B cell (primary cell): ENCODE measurements around the gene PCTP. TPM values are rescaled to one million over a fixed set of nuclear protein-coding genes. Genes with fewer than 3 reads are reported as not detected.

Experiments
- ATAC-seq: fragments of 200-7000 bp; cut with Tn5 transposase; one replicate; pipeline ENCODE4 v1.10.0; 2021; ENCODE audit warnings: low read depth, mild to moderate bottlenecking, moderate number of reproducible peaks, moderate library complexity
- CTCF ChIA-PET: fragments of 350-600 bp; sonication (Branson Sonifier 250); formaldehyde crosslinking; loops from one replicate; lab custom pipeline; 2021; ENCODE audit warnings: antibody characterized with exemption, inconsistent platforms; lab: Charles Lee
- POLR2A ChIA-PET: fragments of 350-600 bp; sonication (Branson Sonifier 250); formaldehyde crosslinking; loops from one replicate; lab custom pipeline; 2021; ENCODE audit warnings: antibody characterized with exemption; lab: Charles Lee
- DNase-seq: peaks from one replicate; pipeline ENCODE4 v3.0.0; 2013
- H2AFZ ChIP-seq: 2 replicates; pipeline ENCODE4 v1.6.1; 2012; ENCODE audit warnings: mild to moderate bottlenecking, low read depth, low read length; ENCODE audit not compliant: insufficient read depth, poor library complexity, severe bottlenecking
- H3K27ac ChIP-seq, 2 donors: 1 replicate in 1 of 2; 2 replicates in 1 of 2; pipeline ENCODE4 v1.5.1; 2012 to 2013; ENCODE audit warnings: low read length in 2 of 2, mild to moderate bottlenecking in 2 of 2, moderate library complexity in 1 of 2
- H3K27me3 ChIP-seq, 4 experiments: fragments of 200-600 bp in 1 of 4; sonication (generic) in 1 of 4; replicated peaks in 1 of 4; 1 replicate in 2 of 4; 2 replicates in 2 of 4; pipeline versions ENCODE4 v1.6.1 to v1.7.0; 2013 to 2016; ENCODE audit warnings: low read length in 3 of 4, mild to moderate bottlenecking in 2 of 4, mixed read lengths in 1 of 4, moderate library complexity in 1 of 4; ENCODE audit not compliant: insufficient read depth in 4 of 4, control insufficient read depth in 3 of 4; ENCODE audit errors: control extremely low read depth in 1 of 4
- H3K36me3 ChIP-seq, 2 experiments: replicated peaks in 1 of 2; 1 replicate in 1 of 2; 2 replicates in 1 of 2; pipeline versions ENCODE4 v1.6.1 to v1.7.1; 2013; ENCODE audit warnings: low read length in 1 of 2; ENCODE audit not compliant: insufficient read depth in 2 of 2, control insufficient read depth in 1 of 2; ENCODE audit errors: control extremely low read depth in 1 of 2, extremely low read depth in 1 of 2
- H3K4me1 ChIP-seq, 2 donors: fragments of 200-600 bp in 1 of 2; sonication (generic) in 1 of 2; 1 replicate in 1 of 2; 2 replicates in 1 of 2; pipeline versions ENCODE4 v1.5.1 to v1.6.1; 2013 to 2017; ENCODE audit warnings: low read length in 2 of 2; ENCODE audit not compliant: control insufficient read depth in 2 of 2, insufficient read depth in 2 of 2
- H3K4me2 ChIP-seq: replicated peaks from 2 replicates; pipeline ENCODE3; 2012; ENCODE audit warnings: mild to moderate bottlenecking, low read depth, low read length; ENCODE audit not compliant: poor library complexity, severe bottlenecking
- H3K4me3 ChIP-seq, 5 experiments: fragments of 200-600 bp in 1 of 5; sonication (generic) in 1 of 5; 1 replicate in 3 of 5; 2 replicates in 2 of 5; pipeline versions ENCODE4 v1.5.1 to v1.7.0; 2011 to 2016; ENCODE audit warnings: low read length in 4 of 5, mild to moderate bottlenecking in 4 of 5, low read depth in 2 of 5, control low read depth in 1 of 5, moderate library complexity in 1 of 5; ENCODE audit not compliant: insufficient read depth in 1 of 5; ENCODE audit errors: control extremely low read depth in 1 of 5, extremely low read depth in 1 of 5
- H3K79me2 ChIP-seq: fragments of 200-600 bp; sonication (generic); one replicate; pipeline ENCODE4 v1.6.0; 2016; ENCODE audit warnings: low read length; ENCODE audit not compliant: control insufficient read depth, insufficient read depth
- H3K9ac ChIP-seq: fragments of 200-600 bp; sonication (generic); 2 replicates; pipeline ENCODE4 v1.6.1; 2017; ENCODE audit warnings: mild to moderate bottlenecking, low read length, moderate library complexity
- H3K9me3 ChIP-seq, 3 donors: one replicate each; pipeline versions ENCODE4 v1.6.1 to v1.7.1; 2013; ENCODE audit warnings: low read length in 2 of 3; ENCODE audit not compliant: control insufficient read depth in 2 of 3, insufficient read depth in 1 of 3; ENCODE audit errors: control extremely low read depth in 1 of 3
- H4K20me1 ChIP-seq: 2 replicates; pipeline ENCODE4 v1.6.0; 2012; ENCODE audit warnings: mild to moderate bottlenecking, low read length; ENCODE audit not compliant: insufficient read depth, control insufficient read depth, poor library complexity, severe bottlenecking
- H3K27ac Mint-ChIP-seq: one replicate; pipeline ENCODE4 v1.8.0; 2021; ENCODE audit warnings: mixed read lengths
- H3K27me3 Mint-ChIP-seq: one replicate; pipeline ENCODE4 v1.8.0; 2021; ENCODE audit warnings: mixed read lengths
- H3K4me1 Mint-ChIP-seq: one replicate; pipeline ENCODE4 v1.8.0; 2021; ENCODE audit warnings: mixed read lengths
- H3K4me3 Mint-ChIP-seq: one replicate; pipeline ENCODE4 v1.8.0; 2021; ENCODE audit warnings: mixed read lengths
- H3K9me3 Mint-ChIP-seq: one replicate; pipeline ENCODE4 v1.8.0; 2022; ENCODE audit warnings: mixed read lengths; ENCODE audit not compliant: insufficient read depth
- CTCF ChIP-seq: fragments of 200-600 bp; IDR thresholded peaks from one replicate; pipeline ENCODE4 v1.8.0; 2022; ENCODE audit warnings: antibody characterized with exemption, mild to moderate bottlenecking
- EZH2 ChIP-seq: IDR thresholded peaks from 2 replicates; pipeline ENCODE4 v1.6.1; 2012; ENCODE audit warnings: borderline replicate concordance, low read depth, mild to moderate bottlenecking, moderate library complexity, low read length; ENCODE audit not compliant: insufficient read depth, poor library complexity, severe bottlenecking
- WGBS: methylation state at CpG from one replicate; pipeline ENCODE4 v1.1.5; 2013; ENCODE audit warnings: missing lambda C conversion rate; ENCODE audit not compliant: insufficient coverage; 5-methylcytosine and 5-hydroxymethylcytosine counted together
- intact Hi-C: fragments of 100-400 bp; cut with micrococcal nuclease; formaldehyde crosslinking; loops from one replicate; pipeline ENCODE4 v1.10.0; 2022
- polyA plus RNA-seq: library from polyadenylated mRNA; depleted of rRNA; stranded (reverse); fragments of >200 nt; gene quantifications from 2 replicates; pipeline ENCODE4 v1.2.3, GENCODE V29; 2012
- total RNA-seq, 2 donors: library from RNA; stranded (reverse); fragments of 120-200 nt in 1 of 2; gene quantifications; 1 replicate in 1 of 2; 2 replicates in 1 of 2; pipeline versions ENCODE4 v1.2.3 to v1.2.4, GENCODE V29; 2013 to 2022

The PCTP gene
- total and polyA plus RNA-seq, 2 donors (not counting 1 experiment from before 2014, with no cell fraction given) = 3.2 to 9.0 TPM

GRCh38 chr17:55723488-55723848, 27.4 kb upstream of the PCTP start:
- Histone ChIP-seq H3K4me1 (peaks cover 0 to 5% of the 10 kb centered on the region in 2 donors), H4K20me1 (no peaks in the 10 kb centered on the region), H3K27ac (no peak overlapping the region), H3K36me3 (no peaks in the 10 kb centered on the region), H3K79me2 (no peaks in the 10 kb centered on the region), H3K9me3 (no peaks in the 10 kb centered on the region), H3K27me3 (peaks cover 0 to 17% (median 5%) of the 10 kb centered on the region in 4 experiments), H3K9ac (no peak overlapping the region), H3K4me2 (no peak overlapping the region), H2AFZ (no peak overlapping the region), H3K4me3 (no peak overlapping the region)
- POLR2A ChIA-PET = no interaction called here
- ATAC-seq (no peak), DNase-seq (no peak)
- Mint-ChIP-seq H3K4me3 (no peak overlapping the region), H3K9me3 (no peaks in the 10 kb centered on the region), H3K27me3 (peaks cover 35% of the 10 kb centered on the region), H3K27ac (no peak overlapping the region), H3K4me1 (peaks cover 4% of the 10 kb centered on the region)
- CTCF ChIA-PET = interaction anchor here (0.9 to 9.8 kb wide), 2 partner anchors 28 to 197 kb away, joined by 3 to 166 read pairs; partner anchors contain the start of gene PCTP
- no peak for TF ChIP-seq CTCF
- TF ChIP-seq EZH2 = no peak
- intact Hi-C loops = no loop called here

- Mint-ChIP-seq H3K4me3 (no peak overlapping the region), H3K9me3 (no peaks in the 10 kb centered on the region), H3K27ac (no peak overlapping the region), H3K4me1 (peaks cover 4% of the 10 kb centered on the region), H3K27me3 (peaks cover 27% of the 10 kb centered on the region)
- Histone ChIP-seq H3K9me3 (no peaks in the 10 kb centered on the region), H3K36me3 (no peaks in the 10 kb centered on the region), H3K27ac (no peak overlapping the region), H3K4me2 (no peak overlapping the region), H4K20me1 (no peaks in the 10 kb centered on the region), H3K79me2 (no peaks in the 10 kb centered on the region), H3K9ac (no peak overlapping the region), H3K4me1 (peaks cover 0 to 5% of the 10 kb centered on the region in 2 donors), H3K27me3 (peaks cover 0 to 13% (median 5%) of the 10 kb centered on the region in 4 experiments), H2AFZ (no peak overlapping the region), H3K4me3 (no peak overlapping the region)
- CTCF ChIA-PET = interaction anchor here (2.2 kb wide), 1 partner anchor 9 kb away, joined by 7 read pairs; no protein-coding TSS in a partner anchor
- POLR2A ChIA-PET = no interaction called here
- 100% methylated on average over 2 of the region's 2 CpGs for WGBS
- TF ChIP-seq CTCF = no peak
- no peak for TF ChIP-seq EZH2
- intact Hi-C loops = no loop called here
- no peak for DNase-seq
- no peak for ATAC-seq
Observed at GRCh38 chr17:55726440-55726839, 24.4 kb upstream of the PCTP start.
